ENCODE results near the gene ZNF778.

The ZNF778 gene

GRCh38 chr16:89217388-89218191, at the start of gene ZNF778:
TSS of gene ZNF778 (plus strand) at chr16:89217703. CDS start at chr16:89221128, 3,425 bp downstream.
- DNase-seq, result peak; percentile 81

- DNase-seq, result no peak
These were observed 48.9 kb upstream of the ZNF778 start for GRCh38 chr16:89168381-89169189.

- no peak for DNase-seq
These were observed 47.7 kb upstream of the ZNF778 start for GRCh38 chr16:89169778-89170177.

- DNase-seq, result no peak
These were observed 46.9 kb upstream of the ZNF778 start for GRCh38 chr16:89170346-89171215.

- peak; percentile 97 for DNase-seq
These were observed 46.0 kb upstream of the ZNF778 start, which contains the start of gene CDH15 for GRCh38 chr16:89171216-89172170. TSS of gene CDH15 (plus strand) at chr16:89171748. CDS start at chr16:89171832, 84 bp downstream.

GRCh38 chr16:89172171-89172527, 45.4 kb upstream of the ZNF778 start:
- no peak for DNase-seq

GRCh38 chr16:89172528-89173173, 44.9 kb upstream of the ZNF778 start:
- DNase-seq, result no peak

- no peak for DNase-seq
These were observed 44.2 kb upstream of the ZNF778 start for GRCh38 chr16:89173174-89173921.

GRCh38 chr16:89174055-89174827, 43.3 kb upstream of the ZNF778 start:
- no peak for DNase-seq

GRCh38 chr16:89174877-89175276, 42.6 kb upstream of the ZNF778 start:
- DNase-seq, result no peak

- DNase-seq, result no peak
These were observed 42.0 kb upstream of the ZNF778 start for GRCh38 chr16:89175280-89176146.

GRCh38 chr16:89176147-89176690, 41.3 kb upstream of the ZNF778 start:
- DNase-seq, result no peak

- DNase-seq, result no peak
These were observed 40.8 kb upstream of the ZNF778 start for GRCh38 chr16:89176717-89177116.

- DNase-seq, result no peak
These were observed 40.0 kb upstream of the ZNF778 start for GRCh38 chr16:89177501-89177900.

GRCh38 chr16:89178453-89179147, 38.9 kb upstream of the ZNF778 start:
- no peak for DNase-seq

- no peak for DNase-seq
These were observed 38.4 kb upstream of the ZNF778 start for GRCh38 chr16:89179148-89179484.

GRCh38 chr16:89179656-89180315, 37.7 kb upstream of the ZNF778 start:
- no peak for DNase-seq
